ENCODE data around the gene CCDC9B.

CCDC9B gene

GRCh38 chr15:40302981-40303380, 37.8 kb downstream of the CCDC9B start:
- no peak for DNase-seq (ENCODE audit: low read depth)
- no peak overlapping the region for H3K4me3 ChIP-seq (replicated peaks; ENCODE audit: low read depth, low read length)
- no peak for TF ChIP-seq CTCF (IDR thresholded peaks at IDR 0.05; ENCODE audit: low read length, missing control alignments)

- DNase-seq (ENCODE audit: low read depth) = no peak
- H3K4me3 ChIP-seq (replicated peaks; ENCODE audit: low read depth, low read length) = no peak overlapping the region
- TF ChIP-seq CTCF (IDR thresholded peaks at IDR 0.05; ENCODE audit: low read length, missing control alignments) = no peak
These were observed 38.4 kb downstream of the CCDC9B start for GRCh38 chr15:40302288-40302886.

GRCh38 chr15:40301467-40302179, 39.1 kb downstream of the CCDC9B start:
- TF ChIP-seq CTCF (IDR thresholded peaks at IDR 0.05; ENCODE audit: low read length, missing control alignments) = no peak
- H3K4me3 ChIP-seq (replicated peaks; ENCODE audit: low read depth, low read length) = no peak overlapping the region
- DNase-seq (ENCODE audit: low read depth) = no peak

- no peak for DNase-seq (ENCODE audit: low read depth)
- TF ChIP-seq CTCF (IDR thresholded peaks at IDR 0.05; ENCODE audit: low read length, missing control alignments) = no peak
These were observed 40.0 kb downstream of the CCDC9B start for GRCh38 chr15:40300771-40301170.

GRCh38 chr15:40300367-40300766, 40.4 kb downstream of the CCDC9B start:
- no peak overlapping the region for H3K4me3 ChIP-seq (replicated peaks; ENCODE audit: low read depth, low read length)
- TF ChIP-seq CTCF (IDR thresholded peaks at IDR 0.05; ENCODE audit: low read length, missing control alignments) = no peak
- DNase-seq (ENCODE audit: low read depth) = no peak

More at GRCh38 chr15:40300771-40301170, 40.0 kb downstream of the CCDC9B start:
- H3K4me3 ChIP-seq (replicated peaks; ENCODE audit: low read depth, low read length) = no peak overlapping the region

- H3K4me3 ChIP-seq (replicated peaks; ENCODE audit: low read depth, low read length) = no peak overlapping the region
- DNase-seq (ENCODE audit: low read depth) = no peak
- no peak for TF ChIP-seq CTCF (IDR thresholded peaks at IDR 0.05; ENCODE audit: low read length, missing control alignments)
These were observed 42.4 kb downstream of the CCDC9B start for GRCh38 chr15:40298216-40298935.
